Right cardiac atrium (tissue), 5 donors: ENCODE results near the gene CRADD. TPM values are rescaled to one million over a fixed set of nuclear protein-coding genes. Genes with fewer than 3 reads are reported as not detected.

Experiments used
- ATAC-seq, 2 donors: fragments of 200-7000 bp; cut with Tn5 transposase; one replicate each; pipeline versions ENCODE4 v1.8.0 to v1.9.1; 2020; ENCODE audit warnings: moderate library complexity in 2 of 2, mild to moderate bottlenecking in 1 of 2
- DNase-seq, 3 donors: peaks; one replicate each; pipeline ENCODE4 v3.0.0-alpha.2; 2020
- H3K27ac ChIP-seq: one replicate; pipeline ENCODE4 v1.5.1; 2013; ENCODE audit warnings: mild to moderate bottlenecking, low read length, control low read depth, moderate library complexity
- H3K27me3 ChIP-seq: one replicate; pipeline ENCODE4 v1.6.1; 2013; ENCODE audit not compliant: control insufficient read depth, insufficient read depth
- H3K4me1 ChIP-seq: one replicate; pipeline ENCODE4 v1.6.1; 2013; ENCODE audit warnings: low read length; ENCODE audit not compliant: control insufficient read depth, insufficient read depth
- H3K4me3 ChIP-seq: one replicate; pipeline ENCODE4 v1.5.1; 2013; ENCODE audit warnings: low read length, control low read depth
- H3K9me3 ChIP-seq: one replicate; pipeline ENCODE4 v1.6.1; 2013; ENCODE audit warnings: low read length; ENCODE audit not compliant: control insufficient read depth
- WGBS: extraction: QIAGEN DNeasy Blood & Tissue Kit; methylation state at CpG from one replicate; pipeline ENCODE4 v1.1.7; 2013; 5-methylcytosine and 5-hydroxymethylcytosine counted together
- intact Hi-C, 4 donors: fragments of 100-400 bp; cut with DNase I; formaldehyde crosslinking; loops; one replicate each; pipeline versions ENCODE4 v1.11.0 to v1.14.0; 2022 to 2023
- polyA plus RNA-seq: library from polyadenylated mRNA; stranded (reverse); fragments of 200-250 nt; gene quantifications from one replicate; pipeline ENCODE4 v1.2.3, GENCODE V29; 2013
- total RNA-seq, 4 donors: library from RNA; stranded (reverse); fragmentation: NEBNext Ultra II Directional; extraction: Animal tissue kit (Norgen Biotek cat#: 25700); gene quantifications; one replicate each; pipeline ENCODE4 v1.2.1, GENCODE V29; 2021
- donor health status: healthy with polysubstance abuse.
- donor health status: DM: no; HTN: yes; CAD: no.
- donor health status: DM: no; HTN: no; CAD: no.
- donor health status: DM: no; HTN: yes; CAD: no; lungs with severe emphysema.
- donor health status: DM: yes; HTN: yes; CAD: no.

The CRADD gene
- total and polyA plus RNA-seq, 5 donors = 29.1 to 45.7 (median 37.8) TPM

- H3K27ac ChIP-seq = peak overlapping the region; percentile 80
- H3K4me3 ChIP-seq = no peak overlapping the region
- no peaks in the 10 kb centered on the region for H3K27me3 ChIP-seq
- 15% methylated on average over 6 of the region's 6 CpGs for WGBS
- DNase-seq = no peak
- peak; percentile 39 to 64 for ATAC-seq
- intact Hi-C loops = no loop called here
- H3K9me3 ChIP-seq = no peaks in the 10 kb centered on the region
- peaks cover 8% of the 10 kb centered on the region for H3K4me1 ChIP-seq
These were observed 148.9 kb downstream of the CRADD start for GRCh38 chr12:93825931-93826555.

GRCh38 chr12:93827179-93827578, 150.0 kb downstream of the CRADD start:
- ATAC-seq (no peak), DNase-seq (no peak)
- WGBS = 81% methylated on average over 6 of the region's 6 CpGs
- peaks cover 8% of the 10 kb centered on the region for H3K4me1 ChIP-seq
- H3K9me3 ChIP-seq = no peaks in the 10 kb centered on the region
- no peak overlapping the region for H3K27ac ChIP-seq
- intact Hi-C loops = no loop called here
- H3K27me3 ChIP-seq = no peaks in the 10 kb centered on the region
- no peak overlapping the region for H3K4me3 ChIP-seq

DNA sequence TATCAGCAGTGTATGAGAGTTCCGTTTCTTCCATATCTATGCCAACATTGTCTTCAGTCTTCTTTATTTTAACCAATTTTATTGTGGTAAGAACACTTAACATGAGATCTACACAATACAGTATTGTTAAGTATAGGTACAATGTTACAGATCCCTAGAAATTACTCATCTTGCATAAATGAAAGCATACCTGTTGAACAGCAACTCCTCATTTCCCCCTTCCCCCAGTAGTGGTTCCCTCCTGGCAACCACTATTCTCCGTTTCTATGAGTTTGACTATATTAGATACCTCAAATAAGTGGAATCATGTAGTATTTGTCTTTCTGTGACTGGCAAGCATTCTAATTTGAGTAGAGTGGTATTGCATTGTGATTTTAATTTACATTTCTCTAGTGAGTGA, 150.5 kb downstream of the CRADD start:
- intact Hi-C loops = no loop called here
- DNase-seq = no peak
- no peak overlapping the region for H3K27ac ChIP-seq
- H3K4me1 ChIP-seq = peaks cover 8% of the 10 kb centered on the region
- no peak for ATAC-seq
- H3K27me3 ChIP-seq = no peaks in the 10 kb centered on the region
- H3K9me3 ChIP-seq = no peaks in the 10 kb centered on the region
- WGBS = 93% methylated on average over 2 of the region's 2 CpGs
- H3K4me3 ChIP-seq = no peak overlapping the region

- H3K27me3 ChIP-seq = no peaks in the 10 kb centered on the region
- H3K9me3 ChIP-seq = no peaks in the 10 kb centered on the region
- peak overlapping the region; percentile 42 for H3K27ac ChIP-seq
- WGBS = 32% methylated on average over 2 of the region's 2 CpGs
- DNase-seq (no peak), ATAC-seq (peak; percentile 34 to 35)
- intact Hi-C loops = no loop called here
- H3K4me1 ChIP-seq = peaks cover 8% of the 10 kb centered on the region
- no peak overlapping the region for H3K4me3 ChIP-seq
These were observed 151.8 kb downstream of the CRADD start for GRCh38 chr12:93829016-93829415.

- no peaks in the 10 kb centered on the region for H3K27me3 ChIP-seq
- intact Hi-C loops = no loop called here
- H3K4me1 ChIP-seq = peaks cover 7% of the 10 kb centered on the region
- DNase-seq (no peak), ATAC-seq (no peak)
- no peak overlapping the region for H3K4me3 ChIP-seq
- 89% methylated on average over 5 of the region's 5 CpGs for WGBS
- H3K27ac ChIP-seq = no peak overlapping the region
- H3K9me3 ChIP-seq = no peaks in the 10 kb centered on the region
These were observed 154.2 kb downstream of the CRADD start for GRCh38 chr12:93831374-93831773.

DNA sequence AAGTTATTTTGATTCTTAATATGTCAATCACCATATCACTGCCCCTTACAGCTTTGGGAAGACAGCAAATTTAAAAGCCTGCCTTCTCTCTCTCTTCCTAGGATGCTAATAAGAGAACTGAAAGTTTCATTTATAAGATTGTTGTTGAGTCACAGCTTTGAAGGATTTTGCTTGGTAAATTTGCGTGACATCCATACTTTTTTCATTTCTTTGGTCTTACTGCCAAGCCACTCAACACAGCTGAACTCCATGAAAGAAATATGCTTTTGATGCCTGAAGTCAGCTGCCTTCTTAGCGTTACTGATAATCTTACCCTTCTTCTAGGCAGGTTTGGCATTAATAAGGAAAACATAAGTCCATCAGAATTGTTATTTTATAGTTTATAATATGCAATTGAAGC, 155.0 kb downstream of the CRADD start:
- no peak for DNase-seq
- WGBS = 79% methylated on average over 2 of the region's 2 CpGs
- intact Hi-C loops = no loop called here

DNA sequence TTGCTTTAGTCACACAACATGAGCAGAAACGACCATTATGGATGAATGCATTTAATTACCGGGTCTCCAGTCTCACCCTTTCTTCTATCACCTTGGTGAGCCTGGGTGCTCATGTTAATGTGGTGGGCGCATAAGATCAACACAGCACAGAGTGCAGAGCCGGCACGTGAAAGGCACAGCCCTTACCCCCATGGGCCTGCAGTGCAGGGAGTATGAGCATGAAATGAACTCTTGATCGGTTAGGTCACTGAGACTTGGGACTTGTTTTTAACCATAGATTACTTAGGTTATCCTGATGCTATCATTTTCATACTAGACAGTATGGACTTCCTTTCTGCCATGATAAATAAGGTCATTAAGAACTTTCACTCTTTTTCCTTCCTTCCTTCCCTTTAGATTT, 156.8 kb downstream of the CRADD start:
- Histone ChIP-seq H3K4me1 (peaks cover 10% of the 10 kb centered on the region), H3K4me3 (no peak overlapping the region), H3K27me3 (no peaks in the 10 kb centered on the region), H3K27ac (no peak overlapping the region), H3K9me3 (no peaks in the 10 kb centered on the region)
- DNase-seq = no peak
- WGBS = 90% methylated on average over 6 of the region's 6 CpGs
- intact Hi-C loops = no loop called here
- no peak for ATAC-seq

More for the DNA sequence above, 155.0 kb downstream of the CRADD start:
- H3K4me1 ChIP-seq = peaks cover 7% of the 10 kb centered on the region
- H3K27me3 ChIP-seq = no peaks in the 10 kb centered on the region
- H3K4me3 ChIP-seq = no peak overlapping the region
- H3K9me3 ChIP-seq = no peaks in the 10 kb centered on the region
- H3K27ac ChIP-seq = no peak overlapping the region
- no peak for ATAC-seq

- intact Hi-C loops = no loop called here
- Histone ChIP-seq H3K9me3 (no peaks in the 10 kb centered on the region), H3K4me1 (peaks cover 7% of the 10 kb centered on the region), H3K4me3 (no peak overlapping the region), H3K27ac (no peak overlapping the region), H3K27me3 (no peaks in the 10 kb centered on the region)
- WGBS = 81% methylated on average over 7 of the region's 7 CpGs
- ATAC-seq (peak in 1 of 2 donors; percentile 38), DNase-seq (no peak)
These were observed 159.6 kb downstream of the CRADD start for GRCh38 chr12:93836620-93837260.

DNA sequence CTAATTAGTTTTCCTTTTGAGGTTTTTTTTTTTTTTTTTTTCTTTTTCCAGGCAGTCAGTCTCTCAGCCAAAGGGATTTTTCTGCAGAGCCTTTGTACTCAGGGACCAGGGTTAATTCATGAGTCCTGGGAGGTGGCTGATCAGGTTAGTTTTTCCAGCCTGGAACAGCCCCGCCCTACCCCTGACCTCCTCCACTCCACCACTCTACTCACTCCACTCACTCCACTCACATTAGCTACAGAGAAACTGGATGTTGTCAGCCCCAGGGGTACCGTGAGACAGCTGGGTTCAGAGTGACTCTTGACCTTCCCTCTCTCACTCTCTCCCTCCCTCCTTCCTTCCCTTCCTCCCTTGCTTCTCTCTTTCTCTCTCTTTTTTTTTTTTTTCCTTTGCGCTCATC, 161.0 kb downstream of the CRADD start:
- Histone ChIP-seq H3K27me3 (no peaks in the 10 kb centered on the region), H3K9me3 (no peaks in the 10 kb centered on the region), H3K4me3 (no peak overlapping the region), H3K27ac (no peak overlapping the region), H3K4me1 (peaks cover 7% of the 10 kb centered on the region)
- peak; percentile 69 to 74 for ATAC-seq
- WGBS = 80% methylated on average over 3 of the region's 3 CpGs
- DNase-seq = no peak
- intact Hi-C loops = no loop called here

DNA sequence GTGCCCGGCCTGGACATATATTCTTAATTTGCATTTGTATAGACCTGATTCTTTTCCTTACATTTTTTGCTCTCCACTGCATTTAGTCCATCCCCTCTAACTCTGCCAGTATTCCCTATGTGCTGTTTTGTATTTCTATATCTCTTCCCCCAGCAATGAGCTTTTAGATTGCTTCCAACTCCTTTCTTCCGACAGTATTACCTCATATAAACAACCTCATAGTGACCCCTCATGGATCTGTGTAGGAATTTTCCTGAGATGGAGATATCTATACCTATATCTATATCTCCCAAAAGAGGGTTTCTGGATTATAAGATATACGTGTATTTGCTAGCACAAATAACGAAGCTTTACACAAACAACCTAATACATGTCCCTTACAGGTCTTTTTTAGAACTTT, 161.9 kb downstream of the CRADD start:
- no peaks in the 10 kb centered on the region for H3K27me3 ChIP-seq
- DNase-seq (no peak), ATAC-seq (no peak)
- 83% methylated on average over 4 of the region's 4 CpGs for WGBS
- H3K27ac ChIP-seq = no peak overlapping the region
- no peak overlapping the region for H3K4me3 ChIP-seq
- peaks cover 7% of the 10 kb centered on the region for H3K4me1 ChIP-seq
- intact Hi-C loops = no loop called here
- H3K9me3 ChIP-seq = no peaks in the 10 kb centered on the region

DNA sequence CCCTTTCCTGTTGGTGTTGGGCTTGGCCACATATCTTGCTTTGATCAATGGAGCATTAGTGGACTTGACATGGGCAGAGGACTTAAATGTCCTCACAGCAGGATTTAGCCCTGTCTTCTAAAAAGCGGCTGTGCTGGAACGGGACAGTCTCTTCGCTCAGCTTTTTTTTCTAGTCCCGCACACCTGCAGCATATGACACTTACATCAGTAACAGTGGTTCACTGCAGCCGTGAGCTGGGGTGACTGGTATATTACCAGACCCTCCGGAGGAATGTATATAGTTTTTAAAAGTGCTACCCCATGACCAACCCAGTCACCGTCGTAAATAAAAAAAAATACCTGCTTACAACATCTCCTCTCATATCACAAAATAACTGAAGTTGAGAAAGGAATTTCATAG, 164.5 kb downstream of the CRADD start:
- Histone ChIP-seq H3K4me3 (no peak overlapping the region), H3K27me3 (no peaks in the 10 kb centered on the region), H3K4me1 (peaks cover 6% of the 10 kb centered on the region), H3K9me3 (no peaks in the 10 kb centered on the region), H3K27ac (no peak overlapping the region)
- intact Hi-C loops = no loop called here
- 95% methylated on average over 8 of the region's 8 CpGs for WGBS
- DNase-seq = no peak
- no peak for ATAC-seq
